Skin epidermis (tissue), 12 donors: ENCODE results near the gene KIF20B.
A peak's percentile ranks its signal among the peaks of the same experiment; 100 is the strongest.

Source experiments
- H3K27ac ChIP-seq, 21 experiments: fragments of 200-600 bp; sonication (generic) in 11 of 21; one replicate each; pipeline ENCODE4 v1.5.0; 2020; ENCODE audit warnings: mild to moderate bottlenecking in 3 of 21, inconsistent platforms in 2 of 21, moderate library complexity in 2 of 21
- H3K4me3 ChIP-seq, 7 experiments: fragments of 200-600 bp; sonication (generic) in 2 of 7; one replicate each; pipeline ENCODE4 v1.5.0; 2020; ENCODE audit warnings: inconsistent platforms in 2 of 7, mild to moderate bottlenecking in 2 of 7, moderate library complexity in 1 of 7

Gene KIF20B

GRCh38 chr10:89701242-89702120 is at the start of gene KIF20B:
Gene KIF20B (plus strand): TSS chr10:89701590. CDS start chr10:89705295, 3,705 bp downstream.
- peak within 1 kb of the TSS; percentile 61 to 79 (median 70) for H3K4me3 ChIP-seq

DNA sequence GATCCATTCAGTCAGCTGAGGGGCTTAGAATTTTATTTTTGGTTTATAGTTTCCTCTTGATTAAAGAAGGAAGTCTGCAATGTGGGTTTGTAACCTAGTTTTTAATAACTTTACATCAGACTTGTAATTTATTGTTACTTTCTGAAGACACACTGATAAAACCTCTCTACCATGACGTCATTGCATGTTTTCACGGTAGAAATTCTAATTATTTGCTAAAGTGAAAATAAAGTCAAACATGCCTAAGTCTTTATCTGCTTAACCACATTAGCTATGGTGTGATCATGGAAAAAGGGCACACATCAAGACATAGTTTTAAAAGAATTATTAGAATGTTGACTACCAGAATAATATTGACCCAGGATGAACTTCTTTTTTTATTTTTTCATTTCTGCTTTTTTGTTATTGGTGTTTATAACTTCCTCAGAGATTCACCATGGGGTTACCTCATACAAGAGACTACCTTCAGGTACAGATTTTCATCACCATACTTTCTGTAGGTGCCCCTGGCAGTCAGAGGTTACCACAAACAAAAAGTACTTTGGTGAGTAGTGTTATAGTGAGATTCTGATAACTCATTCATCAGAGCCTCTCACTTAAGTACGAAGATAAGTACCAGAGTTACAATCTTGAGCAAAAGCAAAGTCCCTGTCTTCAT is 49.3 kb upstream of the KIF20B start:
- Histone ChIP-seq H3K27ac (no peak overlapping the region), H3K4me3 (no peak overlapping the region)

More at GRCh38 chr10:89701242-89702120, at the start of gene KIF20B:
- H3K27ac ChIP-seq, result peak within 1 kb of the TSS; percentile 49 to 91 (median 83)

DNA sequence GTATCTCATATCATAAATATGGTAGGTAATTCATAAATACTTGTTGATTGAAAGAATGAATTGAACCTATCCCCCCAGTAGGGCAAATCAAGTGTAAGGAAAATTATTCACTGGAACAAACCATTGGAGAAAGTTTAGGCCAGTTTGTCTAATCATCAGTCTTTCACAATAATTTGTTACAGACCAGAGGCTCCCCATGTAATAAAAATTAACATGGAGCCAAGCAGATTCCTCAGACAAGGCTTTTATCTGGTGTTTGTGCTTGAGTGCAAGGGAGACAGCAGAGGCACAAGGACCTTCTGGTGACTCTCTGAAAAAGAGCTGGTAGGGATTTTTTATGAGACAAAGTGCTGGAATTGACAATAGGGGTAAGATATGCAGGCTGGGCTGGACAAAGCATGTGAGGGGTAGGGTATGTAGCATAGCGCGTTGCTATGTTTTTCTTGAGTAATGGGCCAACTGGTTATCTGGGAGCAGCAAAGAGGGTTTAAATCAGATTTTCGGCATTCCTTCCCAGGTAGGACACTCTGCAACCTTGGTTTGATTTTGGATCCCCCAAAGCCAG is 48.5 kb upstream of the KIF20B start:
- Histone ChIP-seq H3K27ac (no peak overlapping the region), H3K4me3 (no peak overlapping the region)

- no peak overlapping the region for H3K27ac ChIP-seq
- no peak overlapping the region for H3K4me3 ChIP-seq
Observed at GRCh38 chr10:89653410-89653869, 48.0 kb upstream of the KIF20B start.

DNA sequence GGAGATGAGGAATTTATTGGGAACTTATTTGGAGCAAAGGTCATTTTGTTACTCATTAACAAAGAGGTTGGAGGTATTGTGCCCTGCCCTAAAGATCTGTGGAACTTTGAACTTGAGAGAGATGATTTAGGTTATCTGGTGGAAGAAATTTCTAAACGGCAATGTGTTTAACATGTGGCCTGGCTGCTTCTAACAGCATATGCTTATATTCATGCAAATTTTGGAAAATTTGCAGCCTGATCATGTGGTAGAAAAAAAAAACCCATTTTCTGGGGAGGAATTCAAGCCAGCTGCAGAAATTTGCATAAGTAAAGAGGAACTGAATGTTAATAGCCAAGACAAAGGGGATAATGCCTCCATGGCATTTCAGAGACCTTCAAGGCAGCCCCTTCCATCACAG is 45.7 kb upstream of the KIF20B start:
- Histone ChIP-seq H3K27ac (no peak overlapping the region), H3K4me3 (no peak overlapping the region)

DNA sequence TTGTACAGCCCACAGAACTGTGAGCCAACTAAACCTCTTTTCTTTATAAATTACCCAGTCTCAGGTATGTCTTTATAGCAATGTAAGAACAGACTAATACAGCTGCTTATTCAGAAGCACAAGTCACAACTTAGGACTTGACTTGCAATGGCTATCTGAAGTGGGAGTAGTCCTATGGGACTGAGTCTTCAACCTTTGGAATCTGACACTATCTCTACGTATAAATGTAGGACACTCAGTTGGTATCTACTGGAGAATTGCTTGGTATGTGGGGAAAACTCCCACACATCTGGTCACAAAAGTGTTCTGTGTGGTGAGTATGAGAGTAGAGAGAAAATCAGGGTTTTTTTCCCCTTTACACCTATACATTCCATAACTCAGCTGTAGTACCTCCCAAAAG is 44.1 kb upstream of the KIF20B start:
- Histone ChIP-seq H3K27ac (no peak overlapping the region), H3K4me3 (no peak overlapping the region)

DNA sequence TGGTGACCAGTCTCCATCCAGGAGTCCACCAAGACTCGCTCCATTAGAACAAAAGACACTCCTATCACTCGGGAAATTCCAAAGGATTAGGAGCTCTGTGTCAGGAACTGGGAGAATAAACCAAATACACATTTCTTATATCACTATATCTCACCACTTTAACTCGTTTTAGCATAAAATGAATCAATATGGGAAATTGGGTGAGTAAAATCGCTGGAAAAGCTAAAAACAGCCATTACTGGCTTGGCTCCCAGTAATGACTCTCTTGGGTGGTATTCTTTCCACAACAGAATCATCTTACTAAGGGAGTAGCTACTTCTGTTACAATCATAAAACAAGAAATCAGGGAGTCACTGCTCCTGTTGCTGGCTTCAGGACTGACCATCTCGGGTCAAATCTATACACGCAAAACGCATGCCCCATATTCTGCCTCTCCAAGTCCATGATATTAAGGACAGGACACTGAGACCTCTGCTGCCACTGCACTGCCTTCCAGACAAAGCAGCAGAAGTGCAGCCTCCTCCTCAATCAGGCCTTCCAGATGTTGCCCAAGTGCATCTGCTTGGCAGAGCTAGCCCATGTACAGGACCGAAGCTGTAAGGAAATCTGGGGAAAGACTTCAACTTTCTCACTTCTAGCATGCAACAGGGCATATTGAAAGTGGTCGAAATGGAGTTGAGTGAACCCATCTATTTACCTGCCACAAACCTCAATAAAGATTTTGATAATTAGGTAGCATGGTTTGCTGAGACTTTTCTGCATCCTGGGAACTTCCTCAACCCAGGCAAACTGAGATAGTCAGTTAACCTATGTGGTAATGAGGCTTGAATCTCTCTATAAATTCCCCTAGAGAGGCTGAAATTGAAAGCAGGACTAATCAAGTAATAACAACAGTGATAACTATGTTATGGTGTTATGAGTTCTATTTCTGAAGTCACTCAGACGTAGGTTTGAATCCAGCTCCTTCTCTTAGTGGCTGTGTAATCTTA is 42.0 kb upstream of the KIF20B start:
- H3K27ac ChIP-seq, result peak overlapping the region in 1 of 21 experiments; percentile 6

DNA sequence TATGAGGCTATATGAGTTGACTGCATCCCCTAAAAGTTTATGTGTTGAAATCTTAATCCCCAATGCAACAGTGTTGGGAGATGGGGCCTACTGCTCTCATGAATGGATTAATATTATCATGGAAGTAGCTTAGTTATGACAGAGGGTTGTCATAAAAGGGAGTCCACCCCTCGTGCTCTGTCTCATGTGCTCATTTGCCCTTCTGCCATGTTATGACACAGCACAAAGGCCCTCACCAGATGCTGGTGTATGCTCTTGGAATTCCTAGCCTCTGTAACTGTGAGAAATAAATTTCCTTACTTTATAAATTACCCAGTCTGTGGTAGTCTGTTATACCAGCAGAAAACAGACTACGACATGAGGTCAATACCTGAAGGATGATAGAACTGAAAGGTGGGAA is 38.8 kb upstream of the KIF20B start:
- Histone ChIP-seq H3K4me3 (no peak overlapping the region), H3K27ac (no peak overlapping the region)

More for the DNA sequence above, 42.0 kb upstream of the KIF20B start:
- no peak overlapping the region for H3K4me3 ChIP-seq

DNA sequence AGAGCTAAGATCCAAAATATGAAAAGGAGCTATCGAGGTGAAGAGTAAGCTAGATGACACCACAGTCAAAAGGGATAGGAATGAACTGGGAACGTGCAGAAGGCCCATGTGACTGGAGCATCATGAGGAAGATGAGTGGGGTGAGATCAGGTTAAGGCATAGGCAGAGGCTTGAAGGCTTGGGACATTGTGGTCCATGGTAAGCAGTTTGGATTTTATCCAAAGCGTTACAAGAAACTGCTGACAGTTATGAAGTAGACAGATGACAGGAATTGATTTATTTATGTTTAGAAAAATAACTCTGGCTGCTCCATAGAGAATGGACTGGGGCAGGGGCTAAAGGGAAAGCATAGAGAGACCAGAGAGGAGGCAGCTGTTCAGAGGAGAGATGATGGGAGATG is 38.2 kb upstream of the KIF20B start:
- no peak overlapping the region for H3K4me3 ChIP-seq
- H3K27ac ChIP-seq, result no peak overlapping the region

GRCh38 chr10:89664203-89664602 is 37.2 kb upstream of the KIF20B start:
- no peak overlapping the region for H3K4me3 ChIP-seq
- H3K27ac ChIP-seq, result no peak overlapping the region

- Histone ChIP-seq H3K27ac (no peak overlapping the region), H3K4me3 (no peak overlapping the region)
Observed at GRCh38 chr10:89665302-89665701, 36.1 kb upstream of the KIF20B start.

- no peak overlapping the region for H3K27ac ChIP-seq
- no peak overlapping the region for H3K4me3 ChIP-seq
Observed at GRCh38 chr10:89666138-89666537, 35.3 kb upstream of the KIF20B start.

DNA sequence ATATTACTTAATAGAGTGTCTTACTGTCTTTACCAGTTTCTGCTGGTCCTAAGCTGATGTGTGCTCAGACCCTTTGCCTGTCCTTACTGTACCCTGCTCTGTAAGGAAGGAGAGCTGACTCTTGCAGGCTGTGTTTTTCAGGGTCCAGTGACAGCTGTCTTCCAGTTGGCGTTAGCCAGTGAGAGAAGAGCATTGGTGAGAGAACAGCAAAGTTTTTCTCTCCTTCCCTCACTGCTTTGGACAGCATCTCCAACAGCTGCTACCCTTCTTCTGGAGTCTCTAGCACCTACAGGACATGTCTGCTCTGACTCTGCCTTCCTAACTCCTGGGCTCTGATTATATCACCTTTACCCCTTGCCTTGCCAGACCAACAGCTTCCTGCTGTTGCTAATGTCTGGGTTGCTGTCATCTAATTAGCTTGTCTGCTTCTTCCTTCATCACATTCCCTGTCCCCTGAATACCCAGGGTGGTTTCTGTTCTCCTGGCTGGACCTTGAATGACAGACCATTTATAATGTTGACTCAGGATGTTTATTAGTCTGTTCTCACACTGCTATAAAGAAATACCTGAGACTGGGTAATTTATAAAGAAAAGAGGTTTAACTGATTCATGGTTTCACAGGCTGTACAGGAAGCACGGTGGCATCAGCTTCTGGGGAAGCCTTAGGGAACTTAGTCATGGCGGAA is 32.9 kb upstream of the KIF20B start:
- Histone ChIP-seq H3K27ac (no peak overlapping the region), H3K4me3 (no peak overlapping the region)

GRCh38 chr10:89669985-89670384 is 31.4 kb upstream of the KIF20B start:
- no peak overlapping the region for H3K4me3 ChIP-seq

DNA sequence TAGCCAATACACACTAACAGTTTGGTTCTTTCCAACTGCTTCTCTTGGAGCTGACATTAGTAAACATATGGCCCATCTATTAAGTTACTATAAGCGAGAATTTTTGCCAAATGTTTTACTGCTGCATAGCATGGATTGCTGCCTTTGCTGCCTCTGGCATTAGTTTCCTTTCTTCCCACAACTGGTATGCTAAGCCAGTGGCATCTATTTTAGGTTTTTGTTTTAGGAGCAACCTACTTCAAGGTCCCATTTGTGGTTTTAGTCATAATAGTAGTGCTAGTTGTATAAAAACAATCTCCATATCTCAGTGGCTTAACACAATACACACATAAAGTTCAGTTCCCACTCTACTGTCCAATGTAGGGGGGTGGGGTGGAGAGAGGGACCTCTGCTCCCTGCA is 30.5 kb upstream of the KIF20B start:
- no peak overlapping the region for H3K27ac ChIP-seq

More at GRCh38 chr10:89669985-89670384, 31.4 kb upstream of the KIF20B start:
- no peak overlapping the region for H3K27ac ChIP-seq

GRCh38 chr10:89677341-89677740 is 24.0 kb upstream of the KIF20B start:
- Histone ChIP-seq H3K4me3 (no peak overlapping the region), H3K27ac (no peak overlapping the region)

More for the DNA sequence above, 30.5 kb upstream of the KIF20B start:
- H3K4me3 ChIP-seq, result no peak overlapping the region

DNA sequence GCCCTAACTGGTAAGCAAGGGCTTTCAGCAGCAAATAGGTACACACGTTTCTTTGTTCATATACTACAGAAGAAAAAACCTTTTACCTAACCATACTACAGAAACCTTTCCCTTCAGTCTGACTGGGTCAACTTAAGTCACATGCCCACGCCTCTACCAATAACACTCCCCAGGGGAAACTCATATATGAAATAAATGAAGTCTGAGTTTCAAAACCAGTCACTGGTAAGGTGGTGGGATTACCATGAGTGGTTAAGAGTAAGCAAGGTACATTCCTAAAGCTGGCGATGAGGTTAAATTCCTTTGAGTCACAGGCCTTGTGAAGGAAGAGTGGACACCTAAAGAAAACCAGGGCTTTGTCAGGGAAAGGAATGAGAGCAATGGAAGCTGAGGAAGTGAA is 21.4 kb upstream of the KIF20B start:
- no peak overlapping the region for H3K27ac ChIP-seq
- H3K4me3 ChIP-seq, result no peak overlapping the region

DNA sequence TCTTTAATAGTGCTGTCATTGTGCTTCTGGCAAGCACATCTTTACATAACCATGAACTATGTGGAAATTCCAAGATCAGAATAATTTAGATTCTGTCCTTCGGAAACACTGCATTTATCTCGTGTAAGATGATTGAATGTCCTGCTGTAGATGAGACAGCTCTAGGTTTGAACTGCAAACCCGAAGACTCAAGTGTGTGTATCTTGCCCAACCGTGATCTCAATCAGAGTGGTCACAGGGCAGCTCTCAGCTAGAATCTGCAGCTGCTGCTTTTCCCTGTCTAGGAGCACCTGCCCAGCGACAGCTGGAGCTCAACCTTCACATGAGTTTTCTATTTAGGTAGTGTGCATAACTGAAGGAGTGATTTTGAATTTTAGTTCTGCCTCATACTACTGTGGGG is 17.5 kb upstream of the KIF20B start:
- H3K27ac ChIP-seq, result no peak overlapping the region
- no peak overlapping the region for H3K4me3 ChIP-seq

DNA sequence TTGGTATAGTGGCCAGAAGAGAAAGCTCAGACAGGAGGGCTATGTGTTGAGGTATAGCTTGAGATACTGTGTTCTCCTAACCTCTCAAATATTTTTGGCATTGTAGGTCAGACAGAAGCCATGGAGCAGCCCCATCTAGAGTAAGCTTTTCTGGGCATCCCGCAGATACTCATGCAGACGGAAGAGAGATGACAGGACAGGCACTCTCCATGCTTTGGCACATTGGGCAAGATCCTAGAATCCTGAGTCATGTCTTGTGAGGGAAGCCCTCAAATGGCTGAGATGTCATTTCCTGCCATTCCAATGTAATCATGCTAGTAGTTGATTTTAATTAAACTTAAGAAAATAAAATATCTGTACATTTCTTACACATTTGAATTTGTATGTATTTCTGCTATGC is 16.8 kb upstream of the KIF20B start:
- Histone ChIP-seq H3K27ac (no peak overlapping the region), H3K4me3 (no peak overlapping the region)
